HepG2 (cell line): ENCODE results near the gene SENP5. TPM values are rescaled to one million over a fixed set of nuclear protein-coding genes. Genes with fewer than 3 reads are reported as not detected.

Experiments
- MED1 ChIP-seq: sonication (generic); formaldehyde crosslinking; IDR thresholded peaks from 2 replicates; pipeline ENCODE4 v1.4.0; 2020; ENCODE audit warnings: missing genetic modification reagents
- NONO ChIP-seq, 2 experiments: fragments of 450-650 bp in 1 of 2; sonication (generic) in 1 of 2; formaldehyde crosslinking in 1 of 2; IDR thresholded peaks in 1 of 2; conservative IDR thresholded peaks in 1 of 2; 2 replicates each; pipeline versions ENCODE4 v1.6.1 to v1.8.0; 2017 to 2022; ENCODE audit warnings: mild to moderate bottlenecking in 1 of 2, missing genetic modification reagents in 1 of 2, moderate library complexity in 1 of 2
- NR2F2 ChIP-seq: IDR thresholded peaks from 2 replicates; pipeline ENCODE4 v1.6.1; 2012; ENCODE audit warnings: low read depth, inconsistent platforms, borderline replicate concordance
- PRMT3 ChIP-seq: sonication (generic); formaldehyde crosslinking; IDR thresholded peaks from 2 replicates; pipeline ENCODE4 v1.8.1; 2022; ENCODE audit warnings: low read depth, mild to moderate bottlenecking, moderate library complexity, missing genetic modification reagents, borderline replicate concordance
- RBFOX2 ChIP-seq: fragments of 200-400 bp; formaldehyde crosslinking; IDR thresholded peaks from 2 replicates; pipeline ENCODE4 v1.6.1; 2017; ENCODE audit warnings: low read depth, mild to moderate bottlenecking, low read length
- SALL1 ChIP-seq: sonication (generic); formaldehyde crosslinking; IDR thresholded peaks from 2 replicates; pipeline ENCODE4 v1.8.0; 2022; ENCODE audit warnings: mild to moderate bottlenecking, missing genetic modification reagents
- SNAI1 ChIP-seq: sonication (generic); formaldehyde crosslinking; IDR thresholded peaks from 2 replicates; pipeline ENCODE4 v1.5.0; 2020; ENCODE audit warnings: mild to moderate bottlenecking, missing genetic modification reagents, borderline replicate concordance
- ZBTB7A ChIP-seq: sonication (generic); formaldehyde crosslinking; IDR thresholded peaks from 2 replicates; pipeline ENCODE4 v1.8.0; 2022; ENCODE audit warnings: mild to moderate bottlenecking, missing genetic modification reagents
- ZFP37 ChIP-seq: sonication (generic); formaldehyde crosslinking; IDR thresholded peaks from 2 replicates; pipeline ENCODE4 v1.4.0; 2020; ENCODE audit warnings: missing genetic modification reagents, borderline replicate concordance
- ZNF274 ChIP-seq: sonication (generic); formaldehyde crosslinking; IDR thresholded peaks from 2 replicates; pipeline ENCODE4 v1.5.1; 2020; ENCODE audit warnings: mild to moderate bottlenecking, missing genetic modification reagents
- ZNF441 ChIP-seq: sonication (generic); formaldehyde crosslinking; IDR thresholded peaks from 2 replicates; pipeline ENCODE4 v1.7.0; 2021; ENCODE audit warnings: missing genetic modification reagents, borderline replicate concordance
- ZNF607 ChIP-seq: sonication (generic); formaldehyde crosslinking; IDR thresholded peaks from 2 replicates; pipeline ENCODE4 v1.5.1; 2020; ENCODE audit warnings: missing genetic modification reagents, mild to moderate bottlenecking, borderline replicate concordance
- ZNF609 ChIP-seq: sonication (generic); formaldehyde crosslinking; IDR thresholded peaks from 2 replicates; pipeline ENCODE4 v1.4.0; 2020; ENCODE audit warnings: mild to moderate bottlenecking, missing genetic modification reagents, borderline replicate concordance
- ZNF672 ChIP-seq: sonication (generic); formaldehyde crosslinking; IDR thresholded peaks from 2 replicates; pipeline ENCODE4 v1.8.1; 2022; ENCODE audit warnings: missing genetic modification reagents
- polyA plus RNA-seq, 8 experiments: library from polyadenylated mRNA; depleted of rRNA in 3 of 8; stranded (reverse) in 7 of 8; unstranded in 1 of 8; fragments of >200 nt; fragmentation: Illumina TruSeq in 4 of 8; extraction: Trizol in 4 of 8; gene quantifications; 2 replicates each; pipeline versions ENCODE4 v1.2.1 to v1.2.3, GENCODE V29; 2011 to 2016; ENCODE audit warnings: low read depth in 4 of 8, missing spikeins in 1 of 8, mixed read lengths in 1 of 8; ENCODE audit not compliant: insufficient read depth in 1 of 8
- total RNA-seq, 5 experiments: library from RNA; depleted of rRNA; stranded (reverse); fragments of >200 nt; fragmentation: Illumina TruSeq; extraction: Trizol; gene quantifications; 2 replicates each; pipeline ENCODE4 v1.2.3, GENCODE V29; 2016; ENCODE audit warnings: low read depth in 1 of 5

Gene SENP5
- total and polyA plus RNA-seq, 2 of the 13 experiments (the other 11 are each of a cell fraction or from before 2014, with no cell fraction given), result 17.6 to 30.9 TPM

GRCh38 chr3:196968233-196969133 is 100.8 kb downstream of the SENP5 start, which contains the start of gene PIGZ (continued):
- TF ChIP-seq ZNF609 (CRISPR knock-in tag) (0 out of 2 replicates have a peak, but pooled peaks have one; percentile 35), PRMT3 (CRISPR knock-in tag) (0 out of 2 replicates have a peak, but pooled peaks have one; percentile 46), ZNF672 (0 out of 2 replicates have a peak, but pooled peaks have one; percentile 21), SALL1 (peak; percentile 50; the same call in 1 of the 2 replicates), ZNF607 (CRISPR knock-in tag) (peak; percentile 69; the same call in 1 of the 2 replicates), ZNF441 (CRISPR knock-in tag) (peak; percentile 48; the same call in 1 of the 2 replicates), NR2F2 (no peak), ZBTB7A (no peak), ZFP37 (CRISPR knock-in tag) (no peak), ZNF274 (CRISPR knock-in tag) (peak; percentile 51), RBFOX2 (peak; percentile 78), MED1 (peak; percentile 14; the same call in 1 of the 2 replicates), SNAI1 (CRISPR knock-in tag) (0 out of 2 replicates have a peak, but pooled peaks have one; percentile 16), NONO (IDR thresholded peaks at IDR 0.05) (no peak), NONO (CRISPR knock-in tag; conservative IDR thresholded peaks at IDR 0.05) (peak; percentile 56)
